HL-60/S4 (cell line): ENCODE measurements around the gene RBM19.

ENCODE experiments used
- in situ Hi-C: fragments of 300-500 bp; cut with MboI; formaldehyde crosslinking; loops from 2 replicates; pipeline ENCODE4 v1.14.3; 2022; ENCODE audit warnings: low sequenced_read_pairs

The RBM19 gene

GRCh38 chr12:113844495-113845210 is 121.5 kb downstream of the RBM19 start:
- in situ Hi-C loops, result no loop called here

GRCh38 chr12:113842699-113843098 is 123.4 kb downstream of the RBM19 start:
- in situ Hi-C loops, result no loop called here

- in situ Hi-C loops, result no loop called here
Observed at GRCh38 chr12:113841786-113842185, 124.3 kb downstream of the RBM19 start.

GRCh38 chr12:113840401-113841042 is 125.6 kb downstream of the RBM19 start:
- in situ Hi-C loops, result no loop called here

- in situ Hi-C loops, result no loop called here
Observed at GRCh38 chr12:113838896-113839295, 127.2 kb downstream of the RBM19 start.

- in situ Hi-C loops, result no loop called here
Observed at GRCh38 chr12:113837528-113838296, 128.4 kb downstream of the RBM19 start.

- in situ Hi-C loops, result no loop called here
Observed at GRCh38 chr12:113837084-113837483, 129.0 kb downstream of the RBM19 start.

GRCh38 chr12:113835896-113836295 is 130.2 kb downstream of the RBM19 start:
- in situ Hi-C loops, result no loop called here

GRCh38 chr12:113835433-113835832 is 130.7 kb downstream of the RBM19 start:
- in situ Hi-C loops, result no loop called here

- in situ Hi-C loops, result no loop called here
Observed at GRCh38 chr12:113833422-113833821, 132.7 kb downstream of the RBM19 start.

- in situ Hi-C loops, result no loop called here
Observed at GRCh38 chr12:113831476-113831875, 134.6 kb downstream of the RBM19 start.

GRCh38 chr12:113831016-113831415 is 135.1 kb downstream of the RBM19 start:
- in situ Hi-C loops, result no loop called here

GRCh38 chr12:113829212-113829611 is 136.9 kb downstream of the RBM19 start:
- in situ Hi-C loops, result no loop called here

GRCh38 chr12:113827539-113828114 is 138.5 kb downstream of the RBM19 start:
- in situ Hi-C loops, result no loop called here

- in situ Hi-C loops, result no loop called here
Observed at GRCh38 chr12:113826805-113827538, 139.2 kb downstream of the RBM19 start.

GRCh38 chr12:113825705-113826104 is 140.4 kb downstream of the RBM19 start:
- in situ Hi-C loops, result no loop called here

- in situ Hi-C loops, result no loop called here
Observed at GRCh38 chr12:113823816-113824215, 142.3 kb downstream of the RBM19 start.

- in situ Hi-C loops, result no loop called here
Observed at GRCh38 chr12:113823016-113823415, 143.1 kb downstream of the RBM19 start.

- in situ Hi-C loops, result no loop called here
Observed at GRCh38 chr12:113820842-113821241, 145.3 kb downstream of the RBM19 start.

GRCh38 chr12:113820309-113820708 is 145.8 kb downstream of the RBM19 start:
- in situ Hi-C loops, result no loop called here

- in situ Hi-C loops, result no loop called here
Observed at GRCh38 chr12:113819495-113819894, 146.6 kb downstream of the RBM19 start.
